ENCODE data around the gene GDE1.

GDE1 gene

GRCh38 chr16:19485611-19486010, 36.3 kb downstream of the GDE1 start:
- DNase-seq = no peak

- no peak for DNase-seq
Measured at GRCh38 chr16:19484096-19484495, 37.8 kb downstream of the GDE1 start.

DNA sequence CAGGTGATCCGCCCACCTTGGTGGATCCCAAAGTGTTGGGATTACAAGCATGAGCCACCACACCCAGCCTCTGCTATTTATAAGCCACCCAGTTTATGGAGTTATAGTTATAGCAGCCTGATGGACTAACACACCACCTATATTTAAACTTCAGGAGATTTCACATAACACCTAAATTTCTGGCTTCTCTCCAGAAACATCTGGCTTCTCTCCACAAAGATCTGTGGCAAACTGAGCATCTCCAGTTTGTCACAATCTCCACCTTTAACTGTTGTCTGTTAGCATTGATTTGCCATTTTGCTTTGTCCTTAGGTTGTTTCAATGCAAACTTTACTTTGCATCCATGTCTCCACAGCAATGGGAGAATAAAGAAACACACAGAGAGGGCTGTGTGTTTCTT, 39.6 kb downstream of the GDE1 start:
- no peak for DNase-seq

GRCh38 chr16:19481769-19482168, 40.1 kb downstream of the GDE1 start:
- DNase-seq = no peak

DNA sequence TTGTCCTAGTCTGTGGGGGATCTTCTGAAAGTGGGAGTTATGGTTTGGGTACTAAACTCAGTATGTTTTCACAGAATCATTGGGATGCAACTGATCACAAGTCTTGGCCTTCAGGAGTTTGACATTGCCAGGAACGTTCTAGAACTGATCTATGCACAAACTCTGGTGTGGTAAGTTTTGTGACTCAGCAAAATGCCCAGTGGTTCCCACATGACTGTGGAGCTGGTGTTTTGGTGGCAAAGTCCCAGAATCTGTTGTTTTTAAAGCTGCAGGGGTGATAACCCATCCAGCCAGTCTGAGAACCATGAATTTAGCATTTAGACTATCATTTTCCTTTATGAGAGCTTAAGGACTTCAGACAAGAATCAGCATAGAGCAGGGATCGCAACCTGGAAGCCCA, 40.6 kb downstream of the GDE1 start:
- DNase-seq = no peak

DNA sequence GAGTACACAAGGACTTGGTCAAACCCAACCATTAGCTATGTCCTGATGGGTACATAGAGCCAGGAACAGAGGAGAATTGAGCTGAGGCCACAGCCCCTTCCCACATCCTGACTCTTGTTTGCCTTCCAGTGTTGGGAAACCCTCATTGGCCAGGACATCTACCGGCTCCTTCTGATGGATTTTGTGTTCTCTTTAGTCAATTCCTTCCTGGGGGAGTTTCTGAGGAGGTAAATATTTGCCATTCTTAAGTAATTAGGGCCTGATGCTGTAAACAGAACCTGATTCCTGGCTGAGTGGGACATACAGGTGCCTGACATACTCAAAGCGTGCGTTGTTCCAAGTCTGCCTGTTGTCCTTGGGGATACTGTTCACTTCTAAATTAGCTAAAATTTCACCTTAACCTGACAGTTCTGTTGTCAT, 42.6 kb downstream of the GDE1 start:
- no peak for DNase-seq

- no peak for DNase-seq
Measured at GRCh38 chr16:19478505-19478904, 43.4 kb downstream of the GDE1 start.

GRCh38 chr16:19474617-19475016, 47.3 kb downstream of the GDE1 start:
- peak; percentile 24 for DNase-seq

GRCh38 chr16:19472482-19472881, 49.4 kb downstream of the GDE1 start:
- DNase-seq = no peak

GRCh38 chr16:19468300-19468699, 53.6 kb downstream of the GDE1 start:
- no peak for DNase-seq

- DNase-seq = peak; percentile 94
Measured at GRCh38 chr16:19463468-19464315, 58.2 kb downstream of the GDE1 start.

GRCh38 chr16:19460397-19460796, 61.5 kb downstream of the GDE1 start:
- DNase-seq = no peak

GRCh38 chr16:19458722-19459379, 63.0 kb downstream of the GDE1 start:
- DNase-seq = no peak

All from NCI-H345 (cell line).